Fibroblast of skin of right biceps (primary cell): ENCODE results near the gene SKAP1.
"Not testable (repeated sequence)": the region's sequence is repeated elsewhere in the genome, so short reads cannot be mapped to it uniquely, and the experiment has no call there.

Source experiments
- DNase-seq: peaks from one replicate; pipeline ENCODE4 v3.0.0-alpha.2; 2013

The SKAP1 gene

GRCh38 chr17:48311324-48311723, 118.7 kb downstream of the SKAP1 start:
- DNase-seq, result no peak

GRCh38 chr17:48310748-48311213, 119.2 kb downstream of the SKAP1 start:
- no peak for DNase-seq

GRCh38 chr17:48308581-48308980, 121.4 kb downstream of the SKAP1 start:
- no peak for DNase-seq

- DNase-seq, result peak; percentile 65
These were observed 122.1 kb downstream of the SKAP1 start for GRCh38 chr17:48307814-48308411.

- no peak for DNase-seq
These were observed 122.8 kb downstream of the SKAP1 start for GRCh38 chr17:48307255-48307654.

- DNase-seq, result no peak
These were observed 129.0 kb downstream of the SKAP1 start for GRCh38 chr17:48301002-48301401.

- no peak for DNase-seq
These were observed 130.3 kb downstream of the SKAP1 start for GRCh38 chr17:48299760-48300159.

- DNase-seq, result no peak
These were observed 132.2 kb downstream of the SKAP1 start for GRCh38 chr17:48297825-48298224.

- DNase-seq, result no peak
These were observed 133.6 kb downstream of the SKAP1 start for GRCh38 chr17:48296453-48296852.

GRCh38 chr17:48295362-48296288, 134.4 kb downstream of the SKAP1 start:
- no peak for DNase-seq

GRCh38 chr17:48294806-48295361, 135.1 kb downstream of the SKAP1 start:
- no peak for DNase-seq

- no peak for DNase-seq
These were observed 135.8 kb downstream of the SKAP1 start for GRCh38 chr17:48294020-48294805.

GRCh38 chr17:48293319-48294019, 136.5 kb downstream of the SKAP1 start:
- DNase-seq, result no peak

- DNase-seq, result no peak
These were observed 139.6 kb downstream of the SKAP1 start for GRCh38 chr17:48290378-48290777.

- DNase-seq, result not testable (repeated sequence)
These were observed 143.1 kb downstream of the SKAP1 start for GRCh38 chr17:48286917-48287316.

- DNase-seq, result peak; percentile 44
These were observed 144.4 kb downstream of the SKAP1 start for GRCh38 chr17:48285614-48286013.

GRCh38 chr17:48283907-48284306, 146.1 kb downstream of the SKAP1 start:
- DNase-seq, result no peak

- DNase-seq, result no peak
These were observed 146.6 kb downstream of the SKAP1 start for GRCh38 chr17:48283411-48283810.

GRCh38 chr17:48282303-48282702, 147.7 kb downstream of the SKAP1 start:
- DNase-seq, result no peak

- no peak for DNase-seq
These were observed 151.1 kb downstream of the SKAP1 start for GRCh38 chr17:48278760-48279491.

GRCh38 chr17:48276776-48277175, 153.2 kb downstream of the SKAP1 start:
- no peak for DNase-seq

- DNase-seq, result no peak
These were observed 159.1 kb downstream of the SKAP1 start for GRCh38 chr17:48270899-48271298.
